ENCODE measurements around the gene MINDY4.
"Not testable (repeated sequence)": the region's sequence is repeated elsewhere in the genome, so short reads cannot be mapped to it uniquely, and the experiment has no call there.

The MINDY4 gene

DNA sequence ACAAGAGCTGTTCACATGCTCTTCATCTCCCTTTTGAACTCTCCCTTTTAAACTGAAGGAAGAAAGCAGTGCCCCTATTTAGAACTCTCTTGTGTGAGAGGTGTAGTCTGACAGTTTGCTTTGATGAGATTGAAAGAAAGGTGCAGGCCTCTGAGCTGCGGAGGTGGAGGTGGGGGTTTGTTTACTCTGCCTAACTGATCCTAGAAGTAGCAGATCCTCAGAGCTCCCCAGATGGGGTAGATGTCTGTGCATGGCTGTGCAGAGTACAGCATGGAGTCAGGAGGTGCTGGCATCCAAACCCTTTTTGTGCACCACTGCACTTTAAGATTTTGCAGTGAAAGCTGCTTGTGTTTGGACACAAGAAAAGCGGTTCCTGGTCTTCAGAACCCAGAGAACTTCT is 58.3 kb downstream of the MINDY4 start:
- no peak for DNase-seq (ENCODE audit: extremely low read depth in 1 of 2, low read depth in 1 of 2)

GRCh38 chr7:30831227-30831626 is 60.0 kb downstream of the MINDY4 start:
- no peak for DNase-seq (ENCODE audit: extremely low read depth in 1 of 2, low read depth in 1 of 2)

DNA sequence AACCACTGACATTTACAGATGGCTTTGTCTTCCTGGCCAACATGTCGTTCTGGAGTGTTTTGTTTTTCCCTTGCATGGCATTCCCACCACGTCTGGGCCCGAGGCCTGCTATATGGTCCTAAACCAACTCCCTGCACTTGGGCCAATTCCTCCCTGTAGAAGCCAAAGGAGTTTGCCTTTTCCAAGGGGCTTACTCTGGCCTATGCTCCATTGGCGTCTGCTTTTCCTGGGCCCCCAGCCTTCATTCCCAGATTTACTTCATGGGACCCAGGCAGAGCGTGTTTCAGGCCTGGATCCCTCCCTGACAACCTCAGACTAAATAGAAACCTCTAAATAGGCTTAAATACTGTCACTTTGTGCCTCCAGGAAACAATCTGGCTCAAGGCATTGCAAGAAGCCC is 60.7 kb downstream of the MINDY4 start:
- no peak for DNase-seq (ENCODE audit: extremely low read depth in 1 of 2, low read depth in 1 of 2)

DNA sequence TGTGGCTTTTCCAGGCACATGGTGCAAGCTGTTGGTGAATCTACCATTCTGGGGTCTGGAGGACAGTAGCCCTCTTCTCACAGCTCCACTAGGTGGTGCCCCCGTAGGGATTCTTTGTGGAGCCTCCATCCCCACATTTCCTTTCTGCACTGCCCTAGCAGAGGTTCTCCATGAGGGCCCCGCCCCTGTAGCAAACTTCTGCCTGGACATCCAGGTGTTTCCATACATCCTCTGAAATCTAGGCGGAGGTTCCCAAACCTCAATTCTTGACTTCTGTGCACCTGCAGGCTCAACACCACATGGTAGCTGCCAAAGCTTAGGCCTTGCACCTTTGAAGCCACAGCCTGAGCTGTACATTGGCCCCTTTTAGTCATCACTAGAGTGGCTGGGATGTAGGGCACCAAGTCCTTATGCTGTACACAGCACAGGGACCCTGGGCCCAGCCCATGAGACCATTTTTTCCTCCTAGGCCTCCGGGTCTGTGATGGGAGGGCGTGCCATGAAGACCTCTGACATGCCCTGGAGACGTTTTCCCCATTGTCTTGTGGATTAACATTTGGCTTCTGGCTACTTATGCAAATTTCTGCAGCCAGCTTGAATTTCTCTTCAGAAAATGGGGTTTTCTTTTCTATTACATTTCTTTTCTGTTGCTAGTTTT is 62.9 kb downstream of the MINDY4 start:
- DNase-seq (ENCODE audit: extremely low read depth in 1 of 2, low read depth in 1 of 2): not testable (repeated sequence)

GRCh38 chr7:30835396-30835915 is 64.2 kb downstream of the MINDY4 start:
- no peak for DNase-seq (ENCODE audit: extremely low read depth in 1 of 2, low read depth in 1 of 2)

- DNase-seq (ENCODE audit: extremely low read depth in 1 of 2, low read depth in 1 of 2): no peak
Observed at GRCh38 chr7:30836991-30837390, 65.8 kb downstream of the MINDY4 start.

DNA sequence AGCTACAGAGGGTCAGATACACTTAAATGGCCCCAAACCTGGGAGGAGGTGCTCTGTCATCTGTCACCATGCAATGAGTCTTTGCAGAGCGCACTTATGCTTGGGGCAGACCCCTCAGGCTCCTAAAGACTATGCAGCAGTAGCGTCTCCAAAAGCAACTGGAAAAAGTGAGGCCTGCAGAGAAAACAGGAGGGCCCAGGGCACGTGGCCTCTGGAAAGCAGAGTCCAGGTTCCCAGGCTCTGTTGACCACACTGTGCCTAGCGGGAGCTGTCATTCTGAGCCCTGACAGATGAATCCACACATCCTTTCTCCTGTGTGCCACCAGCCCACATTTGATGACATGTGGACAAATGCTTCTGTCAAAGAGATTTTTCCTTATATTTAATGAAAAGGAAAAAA is 66.4 kb downstream of the MINDY4 start:
- DNase-seq (ENCODE audit: extremely low read depth in 1 of 2, low read depth in 1 of 2): no peak

- no peak for DNase-seq (ENCODE audit: extremely low read depth in 1 of 2, low read depth in 1 of 2)
Observed at GRCh38 chr7:30838008-30838407, 66.8 kb downstream of the MINDY4 start.

GRCh38 chr7:30840141-30841024 is 69.2 kb downstream of the MINDY4 start:
- DNase-seq (ENCODE audit: extremely low read depth in 1 of 2, low read depth in 1 of 2): no peak

DNA sequence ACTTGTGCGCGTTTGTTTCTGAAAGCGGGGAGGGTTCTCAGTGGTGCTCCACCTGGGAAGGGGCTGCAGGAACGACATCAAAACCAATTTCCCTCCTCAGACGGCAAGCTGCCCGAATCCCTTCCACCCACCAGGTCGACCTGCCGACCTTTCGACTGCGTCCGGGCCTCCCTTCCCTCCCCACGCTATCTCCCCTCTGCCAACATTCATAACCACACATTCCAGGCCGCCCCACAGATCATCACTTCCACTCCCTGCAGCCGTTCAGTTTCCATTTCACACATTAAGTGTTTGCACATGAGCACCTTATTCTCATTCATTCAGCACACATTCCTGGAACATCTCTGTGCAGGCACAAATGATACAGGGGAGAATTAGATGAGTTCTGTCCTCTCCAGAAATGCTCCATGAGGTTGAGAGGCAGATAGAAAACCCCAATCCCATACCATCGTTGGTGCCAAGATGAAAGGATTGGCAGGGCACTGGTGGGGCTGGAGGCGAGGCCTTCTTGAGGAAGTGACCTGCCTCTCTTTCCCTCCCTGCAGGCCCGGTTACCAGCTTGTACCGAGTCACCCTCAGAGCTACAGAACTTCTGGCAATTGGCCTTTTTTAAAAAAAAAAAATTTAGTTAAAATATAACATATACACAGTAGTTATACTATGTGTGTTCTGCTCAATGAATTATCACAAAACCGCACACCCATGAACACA is 70.0 kb downstream of the MINDY4 start:
- DNase-seq (ENCODE audit: extremely low read depth in 1 of 2, low read depth in 1 of 2): no peak

GRCh38 chr7:30841801-30842541 is 70.8 kb downstream of the MINDY4 start:
- no peak for DNase-seq (ENCODE audit: extremely low read depth in 1 of 2, low read depth in 1 of 2)

- DNase-seq (ENCODE audit: extremely low read depth in 1 of 2, low read depth in 1 of 2): no peak
Observed at GRCh38 chr7:30842542-30843451, 71.6 kb downstream of the MINDY4 start.

DNA sequence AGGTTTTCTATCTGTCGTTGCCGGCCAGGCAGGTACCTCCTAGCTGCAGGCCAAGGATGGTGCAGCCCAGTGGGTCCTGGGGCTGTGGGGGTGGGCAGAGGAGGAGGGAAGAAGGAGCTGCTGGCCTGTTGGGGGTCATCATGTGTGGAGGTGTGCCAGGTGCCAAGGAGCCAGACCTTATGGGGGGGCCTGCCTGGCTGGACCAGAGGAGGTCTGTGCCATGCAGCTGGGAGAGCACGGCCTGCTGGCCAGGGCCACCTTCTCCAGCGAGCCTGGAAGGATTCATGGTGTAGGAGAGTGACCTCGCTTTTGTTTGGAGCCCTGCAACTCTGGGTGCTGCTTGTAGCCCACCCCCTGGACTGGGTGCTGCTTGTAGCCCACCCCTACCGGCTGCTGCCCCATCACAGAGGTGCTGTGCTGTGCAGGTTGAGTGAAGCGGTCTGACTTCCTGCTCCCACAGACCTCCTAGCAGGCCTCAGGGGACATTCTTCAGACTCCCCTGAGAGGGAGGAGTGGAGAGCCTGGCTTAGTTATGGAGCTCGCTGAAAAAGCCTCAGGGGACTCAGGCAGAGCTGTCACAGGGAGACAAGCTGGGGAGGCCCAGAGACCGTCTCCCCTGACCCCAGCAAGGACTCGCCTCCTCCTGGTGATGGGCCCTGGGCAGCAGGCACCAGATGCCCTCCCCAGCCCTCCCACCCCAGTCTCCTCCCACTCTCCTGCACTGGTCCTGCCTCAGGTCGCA is 72.7 kb downstream of the MINDY4 start:
- no peak for DNase-seq (ENCODE audit: extremely low read depth in 1 of 2, low read depth in 1 of 2)

DNA sequence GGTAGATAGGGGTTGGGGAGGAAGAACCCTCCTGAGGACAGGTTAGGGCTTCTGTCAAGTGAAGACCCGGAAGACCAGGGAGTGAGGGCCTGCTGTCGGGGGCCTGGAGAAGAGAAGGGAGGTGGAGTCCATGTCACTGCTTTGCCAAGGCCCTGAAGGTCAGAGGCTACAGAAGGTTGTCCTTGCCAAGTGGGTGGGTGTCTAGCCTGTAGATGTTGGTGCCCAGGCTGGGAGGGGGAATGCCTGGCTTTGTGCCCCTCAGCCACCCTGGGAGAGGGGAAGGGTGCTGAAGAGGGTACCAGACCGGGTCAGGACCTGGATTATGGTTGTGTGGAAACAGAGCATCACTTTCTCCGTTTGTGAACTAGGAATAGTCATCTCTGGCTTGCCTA is 73.3 kb downstream of the MINDY4 start:
- no peak for DNase-seq (ENCODE audit: extremely low read depth in 1 of 2, low read depth in 1 of 2)

- no peak for DNase-seq (ENCODE audit: extremely low read depth in 1 of 2, low read depth in 1 of 2)
Observed at GRCh38 chr7:30844916-30845315, 73.7 kb downstream of the MINDY4 start.

- no peak for DNase-seq (ENCODE audit: extremely low read depth in 1 of 2, low read depth in 1 of 2)
Observed at GRCh38 chr7:30845426-30846135, 74.4 kb downstream of the MINDY4 start.

DNA sequence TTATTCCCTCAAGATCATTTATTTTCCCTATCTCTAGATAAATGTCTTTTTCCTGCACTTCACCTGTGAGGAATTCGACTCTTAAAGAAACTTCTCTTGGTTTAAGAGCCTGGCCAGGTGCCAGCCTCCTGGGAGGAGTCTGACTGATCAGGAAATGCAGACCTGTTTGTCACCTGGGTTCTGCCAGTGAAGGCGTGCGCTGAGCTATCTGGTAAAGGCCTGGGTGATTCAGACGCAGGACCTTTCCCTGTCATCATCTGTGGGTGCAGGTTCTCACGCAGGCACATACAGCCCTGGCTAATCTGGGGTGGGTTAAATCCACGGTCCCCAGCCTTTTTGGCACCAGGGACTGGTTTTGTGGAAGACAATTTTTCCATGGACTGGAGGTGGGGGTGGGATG is 75.2 kb downstream of the MINDY4 start:
- DNase-seq (ENCODE audit: extremely low read depth in 1 of 2, low read depth in 1 of 2): no peak

GRCh38 chr7:30848121-30848855 is 77.1 kb downstream of the MINDY4 start:
- DNase-seq (ENCODE audit: extremely low read depth in 1 of 2, low read depth in 1 of 2): no peak

Measured in stimulated activated CD8-positive, alpha-beta memory T cell treated with anti-CD3 and anti-CD28 coated beads, Interleukin-7, amount 100 ng/mL, for 48 hours (primary cell).